ENCODE data around the gene KCNH2.

The KCNH2 gene

DNA sequence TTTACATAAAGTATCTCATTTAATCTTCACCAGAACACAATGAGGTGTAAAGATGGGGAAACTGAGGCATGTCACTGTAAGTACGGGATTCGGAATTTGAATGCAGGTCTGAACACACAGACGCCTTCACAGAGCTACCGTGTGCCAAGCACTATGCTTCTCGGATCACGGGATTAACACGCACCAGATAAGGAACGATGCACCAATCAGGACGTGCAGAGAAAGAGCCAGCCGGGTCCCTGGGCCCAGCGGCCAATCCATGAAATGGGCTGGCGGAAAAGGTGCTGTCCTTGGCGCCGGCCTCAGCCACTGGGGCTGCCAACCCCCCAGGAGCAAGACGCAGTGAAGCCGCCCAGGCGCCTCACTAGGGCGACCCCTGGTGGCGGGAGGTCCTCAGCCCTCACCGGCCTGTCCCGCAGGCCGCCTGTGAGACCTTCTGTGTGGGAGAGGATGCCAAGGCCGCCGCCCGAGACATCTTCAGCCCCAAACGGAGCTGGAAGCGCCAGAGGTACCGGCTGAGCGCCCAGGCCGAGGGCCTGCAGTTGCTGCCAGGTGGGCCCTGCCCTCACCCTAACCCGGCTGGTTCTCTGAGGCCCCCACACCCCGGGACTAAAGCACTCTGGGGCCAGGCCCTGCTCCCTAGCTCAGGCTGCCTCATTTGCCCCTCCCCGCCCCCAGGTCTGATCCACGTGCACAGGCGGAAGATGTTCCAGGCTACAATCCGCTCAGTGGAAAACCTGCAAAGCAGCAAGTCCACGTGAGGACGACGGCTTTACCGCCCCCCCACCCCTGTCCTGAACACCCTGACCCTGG lies 30.6 kb upstream of the KCNH2 start:
- H3K27me3 ChIP-seq (ENCODE audit: low read length): no peaks in the 10 kb centered on the region
- peak overlapping the region; percentile 38 for H3K4me2 ChIP-seq (ENCODE audit: low read depth, low read length, poor library complexity, severe bottlenecking)
- H3K79me2 ChIP-seq (ENCODE audit: insufficient read depth, low read length): no peaks in the 10 kb centered on the region
- no peaks in the 10 kb centered on the region for H3K9me2 ChIP-seq (replicated peaks; ENCODE audit: insufficient read depth, low read length)
- H3K36me3 ChIP-seq (ENCODE audit: low read length): no peaks in the 10 kb centered on the region
- no peak overlapping the region for H3K4me3 ChIP-seq (ENCODE audit: insufficient read depth, low read length, poor library complexity, severe bottlenecking)
- H3K9ac ChIP-seq (ENCODE audit: low read length): 0 out of 2 replicates have a peak overlapping the region, but pooled peaks have one; percentile 19
- H3F3A ChIP-seq (ENCODE audit: insufficient read depth): no peaks in the 10 kb centered on the region
- peak overlapping the region; percentile 34 for H2AFZ ChIP-seq (ENCODE audit: low read depth, low read length, severe bottlenecking)
- H3K27ac ChIP-seq (ENCODE audit: low read depth, low read length): no peak overlapping the region
- H4K20me1 ChIP-seq (ENCODE audit: low read depth, low read length): no peaks in the 10 kb centered on the region
- TF ChIP-seq CTCF (IDR thresholded peaks at IDR 0.05; ENCODE audit: insufficient read depth, low read length, poor library complexity, severe bottlenecking) (peak; percentile 97), EZH2phosphoT487 (conservative IDR thresholded peaks at IDR 0.05; ENCODE audit: low read length) (no peak)
- no peaks in the 10 kb centered on the region for H3K9me3 ChIP-seq (ENCODE audit: insufficient read depth, low read length)

- no peaks in the 10 kb centered on the region for H3K9me3 ChIP-seq (ENCODE audit: insufficient read depth, low read length)
- no peaks in the 10 kb centered on the region for H3K79me2 ChIP-seq (ENCODE audit: insufficient read depth, low read length)
- H3K4me2 ChIP-seq (ENCODE audit: low read depth, low read length, poor library complexity, severe bottlenecking): peak overlapping the region; percentile 38
- no peaks in the 10 kb centered on the region for H3K27me3 ChIP-seq (ENCODE audit: low read length)
- H3K9me2 ChIP-seq (replicated peaks; ENCODE audit: insufficient read depth, low read length): no peaks in the 10 kb centered on the region
- H3F3A ChIP-seq (ENCODE audit: insufficient read depth): no peaks in the 10 kb centered on the region
- no peak overlapping the region for H2AFZ ChIP-seq (ENCODE audit: low read depth, low read length, severe bottlenecking)
- H3K9ac ChIP-seq (ENCODE audit: low read length): 0 out of 2 replicates have a peak overlapping the region, but pooled peaks have one; percentile 19
- no peaks in the 10 kb centered on the region for H4K20me1 ChIP-seq (ENCODE audit: low read depth, low read length)
- no peak for TF ChIP-seq CTCF (IDR thresholded peaks at IDR 0.05; ENCODE audit: insufficient read depth, low read length, poor library complexity, severe bottlenecking)
- no peak for TF ChIP-seq EZH2phosphoT487 (conservative IDR thresholded peaks at IDR 0.05; ENCODE audit: low read length)
- no peak overlapping the region for H3K4me3 ChIP-seq (ENCODE audit: insufficient read depth, low read length, poor library complexity, severe bottlenecking)
- H3K36me3 ChIP-seq (ENCODE audit: low read length): no peaks in the 10 kb centered on the region
- no peak overlapping the region for H3K27ac ChIP-seq (ENCODE audit: low read depth, low read length)
Measured at GRCh38 chr7:151008143-151008510, 30.0 kb upstream of the KCNH2 start.

GRCh38 chr7:151007469-151007898 lies 29.4 kb upstream of the KCNH2 start:
- TF ChIP-seq CTCF (IDR thresholded peaks at IDR 0.05; ENCODE audit: insufficient read depth, low read length, poor library complexity, severe bottlenecking) (no peak), EZH2phosphoT487 (conservative IDR thresholded peaks at IDR 0.05; ENCODE audit: low read length) (no peak)
- H3K27me3 ChIP-seq (ENCODE audit: low read length): no peaks in the 10 kb centered on the region
- H2AFZ ChIP-seq (ENCODE audit: low read depth, low read length, severe bottlenecking): no peak overlapping the region
- no peak overlapping the region for H3K9ac ChIP-seq (ENCODE audit: low read length)
- H3K4me3 ChIP-seq (ENCODE audit: insufficient read depth, low read length, poor library complexity, severe bottlenecking): no peak overlapping the region
- H3K36me3 ChIP-seq (ENCODE audit: low read length): no peaks in the 10 kb centered on the region
- H3K9me3 ChIP-seq (ENCODE audit: insufficient read depth, low read length): no peaks in the 10 kb centered on the region
- H3K79me2 ChIP-seq (ENCODE audit: insufficient read depth, low read length): no peaks in the 10 kb centered on the region
- no peak overlapping the region for H3K27ac ChIP-seq (ENCODE audit: low read depth, low read length)
- H3K4me2 ChIP-seq (ENCODE audit: low read depth, low read length, poor library complexity, severe bottlenecking): no peak overlapping the region
- H3K9me2 ChIP-seq (replicated peaks; ENCODE audit: insufficient read depth, low read length): no peaks in the 10 kb centered on the region
- H3F3A ChIP-seq (ENCODE audit: insufficient read depth): no peaks in the 10 kb centered on the region
- H4K20me1 ChIP-seq (ENCODE audit: low read depth, low read length): no peaks in the 10 kb centered on the region

Measured in SU-DHL-6 (cell line).